Measurements from ENCODE around the gene SPATA31E1.

DNA sequence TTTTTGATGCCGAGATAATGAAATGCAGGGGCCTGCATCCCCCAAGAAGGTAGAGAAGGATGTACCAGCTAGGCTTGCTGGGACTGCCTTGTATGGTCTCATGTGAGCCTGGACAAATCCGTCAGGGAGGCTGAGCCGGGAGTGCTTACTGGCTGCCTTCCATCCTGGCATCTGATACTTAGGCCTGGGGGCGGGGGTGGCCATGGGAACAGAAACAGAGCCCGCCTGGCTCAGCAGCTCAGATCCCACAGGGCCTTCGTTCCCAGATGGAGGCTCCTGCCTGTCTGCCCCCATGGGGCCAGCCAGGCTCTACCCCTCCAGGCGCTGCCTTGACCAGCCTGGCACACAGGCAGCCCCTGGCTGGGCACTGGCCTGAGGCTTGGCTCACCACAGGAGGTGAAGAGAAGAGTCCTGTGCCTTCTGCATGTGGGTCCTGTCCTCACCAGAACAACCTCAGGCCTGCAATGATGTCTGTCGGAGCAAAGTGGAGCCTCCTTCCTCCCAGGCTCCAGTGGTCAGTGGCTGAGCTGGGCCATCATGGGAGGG, 10.5 kb upstream of the SPATA31E1 start:
- TF ChIP-seq KAT7 (CRISPR knock-in tag; IDR thresholded peaks at IDR 0.05; ENCODE audit: borderline replicate concordance) = no peak
- TF ChIP-seq, protein P1, sequence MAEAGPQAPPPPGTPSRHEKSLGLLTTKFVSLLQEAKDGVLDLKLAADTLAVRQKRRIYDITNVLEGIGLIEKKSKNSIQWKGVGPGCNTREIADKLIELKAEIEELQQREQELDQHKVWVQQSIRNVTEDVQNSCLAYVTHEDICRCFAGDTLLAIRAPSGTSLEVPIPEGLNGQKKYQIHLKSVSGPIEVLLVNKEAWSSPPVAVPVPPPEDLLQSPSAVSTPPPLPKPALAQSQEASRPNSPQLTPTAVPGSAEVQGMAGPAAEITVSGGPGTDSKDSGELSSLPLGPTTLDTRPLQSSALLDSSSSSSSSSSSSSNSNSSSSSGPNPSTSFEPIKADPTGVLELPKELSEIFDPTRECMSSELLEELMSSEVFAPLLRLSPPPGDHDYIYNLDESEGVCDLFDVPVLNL (CRISPR knock-in tag; IDR thresholded peaks at IDR 0.05; ENCODE audit: borderline replicate concordance, low read depth) = no peak
- no peak for TF ChIP-seq JUN (CRISPR knock-in tag; IDR thresholded peaks at IDR 0.05)
- TF ChIP-seq, protein P2, sequence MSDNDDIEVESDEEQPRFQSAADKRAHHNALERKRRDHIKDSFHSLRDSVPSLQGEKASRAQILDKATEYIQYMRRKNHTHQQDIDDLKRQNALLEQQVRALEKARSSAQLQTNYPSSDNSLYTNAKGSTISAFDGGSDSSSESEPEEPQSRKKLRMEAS (CRISPR knock-in tag; IDR thresholded peaks at IDR 0.05) = no peak
- TF ChIP-seq, protein P3, sequence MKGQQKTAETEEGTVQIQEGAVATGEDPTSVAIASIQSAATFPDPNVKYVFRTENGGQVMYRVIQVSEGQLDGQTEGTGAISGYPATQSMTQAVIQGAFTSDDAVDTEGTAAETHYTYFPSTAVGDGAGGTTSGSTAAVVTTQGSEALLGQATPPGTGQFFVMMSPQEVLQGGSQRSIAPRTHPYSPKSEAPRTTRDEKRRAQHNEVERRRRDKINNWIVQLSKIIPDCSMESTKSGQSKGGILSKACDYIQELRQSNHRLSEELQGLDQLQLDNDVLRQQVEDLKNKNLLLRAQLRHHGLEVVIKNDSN (CRISPR knock-in tag; IDR thresholded peaks at IDR 0.05) = no peak
- TF ChIP-seq ESRRA (CRISPR knock-in tag; IDR thresholded peaks at IDR 0.05; ENCODE audit: borderline replicate concordance) = no peak
- TF ChIP-seq, protein P4, sequence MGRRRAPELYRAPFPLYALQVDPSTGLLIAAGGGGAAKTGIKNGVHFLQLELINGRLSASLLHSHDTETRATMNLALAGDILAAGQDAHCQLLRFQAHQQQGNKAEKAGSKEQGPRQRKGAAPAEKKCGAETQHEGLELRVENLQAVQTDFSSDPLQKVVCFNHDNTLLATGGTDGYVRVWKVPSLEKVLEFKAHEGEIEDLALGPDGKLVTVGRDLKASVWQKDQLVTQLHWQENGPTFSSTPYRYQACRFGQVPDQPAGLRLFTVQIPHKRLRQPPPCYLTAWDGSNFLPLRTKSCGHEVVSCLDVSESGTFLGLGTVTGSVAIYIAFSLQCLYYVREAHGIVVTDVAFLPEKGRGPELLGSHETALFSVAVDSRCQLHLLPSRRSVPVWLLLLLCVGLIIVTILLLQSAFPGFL (CRISPR knock-in tag; IDR thresholded peaks at IDR 0.05; ENCODE audit: borderline replicate concordance) = no peak
- no peak for TF ChIP-seq TEAD4 (CRISPR knock-in tag; IDR thresholded peaks at IDR 0.05)
- TF ChIP-seq, protein P5, sequence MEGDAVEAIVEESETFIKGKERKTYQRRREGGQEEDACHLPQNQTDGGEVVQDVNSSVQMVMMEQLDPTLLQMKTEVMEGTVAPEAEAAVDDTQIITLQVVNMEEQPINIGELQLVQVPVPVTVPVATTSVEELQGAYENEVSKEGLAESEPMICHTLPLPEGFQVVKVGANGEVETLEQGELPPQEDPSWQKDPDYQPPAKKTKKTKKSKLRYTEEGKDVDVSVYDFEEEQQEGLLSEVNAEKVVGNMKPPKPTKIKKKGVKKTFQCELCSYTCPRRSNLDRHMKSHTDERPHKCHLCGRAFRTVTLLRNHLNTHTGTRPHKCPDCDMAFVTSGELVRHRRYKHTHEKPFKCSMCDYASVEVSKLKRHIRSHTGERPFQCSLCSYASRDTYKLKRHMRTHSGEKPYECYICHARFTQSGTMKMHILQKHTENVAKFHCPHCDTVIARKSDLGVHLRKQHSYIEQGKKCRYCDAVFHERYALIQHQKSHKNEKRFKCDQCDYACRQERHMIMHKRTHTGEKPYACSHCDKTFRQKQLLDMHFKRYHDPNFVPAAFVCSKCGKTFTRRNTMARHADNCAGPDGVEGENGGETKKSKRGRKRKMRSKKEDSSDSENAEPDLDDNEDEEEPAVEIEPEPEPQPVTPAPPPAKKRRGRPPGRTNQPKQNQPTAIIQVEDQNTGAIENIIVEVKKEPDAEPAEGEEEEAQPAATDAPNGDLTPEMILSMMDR (IDR thresholded peaks at IDR 0.05) = no peak
- no peak for TF ChIP-seq MYBL2 (CRISPR knock-in tag; IDR thresholded peaks at IDR 0.05)

All from WTC11 (cell line).